GM19324 (cell line): ENCODE results near the gene TEX51.

ENCODE experiments used
- ATAC-seq: cut with Tn5 transposase; IDR thresholded peaks from one replicate; pipeline ENCODE4 v1.9.1; 2021; ENCODE audit warnings: mild to moderate bottlenecking, moderate library complexity; ENCODE audit not compliant: unreplicated experiment, low FRiP score

The TEX51 gene

DNA sequence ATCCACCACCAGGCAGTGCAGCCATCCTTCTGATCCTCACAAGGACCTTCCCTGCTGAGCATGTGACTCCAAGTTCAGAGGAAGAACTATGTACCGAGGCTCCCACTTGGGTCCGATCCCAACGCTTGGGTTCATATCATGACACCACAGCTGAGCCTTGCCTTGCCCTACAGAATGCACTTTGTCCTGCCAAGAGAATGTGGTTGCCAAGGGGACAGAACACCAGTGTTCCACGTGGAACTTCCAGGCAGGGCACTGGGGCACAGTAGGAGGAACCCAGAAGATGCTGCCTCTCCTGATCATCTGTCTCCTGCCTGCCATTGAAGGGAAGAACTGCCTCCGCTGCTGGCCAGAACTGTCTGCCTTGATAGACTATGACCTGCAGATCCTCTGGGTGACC is at the start of gene TEX51:
Gene TEX51, plus strand, starts transcription at position 255 of the 400 bp plus-strand sequence. Its CDS starts 29 bp downstream, at position 284.
- no peak for ATAC-seq

DNA sequence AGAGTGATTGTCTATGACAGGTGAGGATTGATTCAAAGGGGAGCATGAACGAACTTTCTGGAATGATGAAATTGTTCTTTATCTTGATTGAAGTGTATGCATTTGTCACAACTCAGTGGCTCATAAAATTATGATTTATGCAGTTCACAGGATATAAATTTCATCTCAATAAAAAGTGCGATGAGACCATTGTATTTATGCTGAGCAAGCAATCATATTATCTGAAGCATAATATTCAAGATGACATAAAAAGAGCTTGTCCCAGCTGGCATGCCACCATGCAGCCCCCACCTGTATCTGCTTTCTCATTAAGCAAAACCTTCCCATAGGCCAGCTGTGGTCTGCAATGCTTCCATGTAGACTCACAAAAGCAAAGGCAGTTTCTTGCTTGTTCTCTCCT is 49.6 kb upstream of the TEX51 start:
- no peak for ATAC-seq

DNA sequence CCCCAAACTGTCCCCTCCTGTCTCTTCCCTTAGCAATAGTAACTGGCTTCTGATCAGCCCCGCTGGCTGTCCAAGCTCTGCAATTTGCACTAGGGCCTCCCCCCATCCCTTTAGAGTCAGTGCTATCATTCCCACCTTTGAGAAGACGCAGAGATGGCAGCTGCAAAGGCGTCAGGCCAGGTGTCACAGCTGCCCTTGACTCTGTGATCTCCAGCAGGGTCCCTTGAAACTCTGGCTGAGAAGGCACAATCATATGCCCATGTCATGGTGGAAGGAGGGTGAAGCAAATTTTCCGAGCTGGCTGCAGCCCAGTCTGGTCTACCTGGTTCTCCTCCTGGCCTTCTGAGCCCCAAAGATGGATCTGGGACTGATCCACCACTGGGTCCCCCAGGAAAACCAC is 49.2 kb upstream of the TEX51 start:
- no peak for ATAC-seq

GRCh38 chr2:126849991-126850535 is 48.6 kb upstream of the TEX51 start:
- no peak for ATAC-seq

- ATAC-seq, result no peak
Measured at GRCh38 chr2:126850940-126851339, 47.8 kb upstream of the TEX51 start.

DNA sequence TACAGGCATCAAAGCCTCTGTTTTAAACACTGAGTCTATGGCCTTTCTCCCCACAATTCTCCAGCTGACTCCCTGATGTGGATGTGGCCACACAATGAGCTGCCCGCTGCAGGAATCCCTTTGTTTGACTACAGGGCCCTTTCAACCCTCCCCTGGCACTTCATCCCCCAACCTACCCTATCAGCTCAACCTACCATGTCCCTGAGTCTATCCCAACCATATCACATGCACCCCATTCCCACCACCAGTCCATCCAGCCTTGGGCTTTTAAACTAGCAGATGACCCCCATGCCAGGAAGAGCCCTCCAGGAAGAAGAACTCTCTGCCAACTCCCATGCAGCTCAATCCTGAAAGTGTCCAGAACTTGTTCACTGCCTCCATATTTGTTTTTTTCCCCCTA is 46.9 kb upstream of the TEX51 start:
- ATAC-seq, result no peak

- no peak for ATAC-seq
Measured at GRCh38 chr2:126852361-126852760, 46.3 kb upstream of the TEX51 start.

GRCh38 chr2:126855606-126856005 is 43.1 kb upstream of the TEX51 start:
- ATAC-seq, result no peak

DNA sequence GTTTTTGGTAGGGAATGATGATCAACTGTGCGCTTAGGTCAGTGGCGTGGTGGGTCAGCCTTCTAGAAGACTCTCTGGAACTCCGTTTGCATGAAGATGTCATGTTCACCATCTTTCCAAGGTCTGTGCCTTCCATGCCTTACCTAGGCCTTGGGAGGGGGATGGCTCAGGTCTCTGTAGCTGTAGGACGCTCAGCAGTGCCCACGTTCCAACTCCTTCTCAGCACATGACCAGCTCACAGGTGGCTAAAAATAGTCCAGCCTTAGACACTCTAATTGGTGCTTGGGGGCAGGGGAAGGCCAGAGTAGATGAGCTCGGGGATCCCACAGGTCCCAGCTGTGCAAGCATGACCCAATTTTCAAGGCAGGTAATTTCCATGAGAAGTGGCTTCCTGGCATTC is 42.3 kb upstream of the TEX51 start:
- no peak for ATAC-seq

DNA sequence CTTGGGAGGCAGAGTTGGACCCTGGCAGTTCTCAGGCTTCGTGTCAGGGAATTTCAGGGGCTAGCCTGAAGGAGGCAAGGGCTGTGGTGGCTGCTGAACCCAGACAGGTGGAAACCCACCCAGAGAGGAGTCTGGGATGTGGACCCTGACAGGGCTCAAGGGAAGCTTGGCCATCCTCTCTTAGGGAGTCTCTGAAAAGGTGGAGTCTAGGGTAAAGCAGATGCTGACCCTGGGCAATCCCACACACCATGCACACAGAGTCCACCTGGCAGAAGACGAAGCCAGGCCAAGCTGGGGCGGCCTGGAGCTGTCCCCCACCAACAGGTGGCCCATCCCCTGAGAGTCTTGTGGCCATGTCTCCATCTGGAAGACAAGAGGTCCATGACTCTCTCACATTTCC is 41.2 kb upstream of the TEX51 start:
- no peak for ATAC-seq

- no peak for ATAC-seq
Measured at GRCh38 chr2:126858013-126858412, 40.7 kb upstream of the TEX51 start.

- ATAC-seq, result no peak
Measured at GRCh38 chr2:126858436-126858835, 40.3 kb upstream of the TEX51 start.

DNA sequence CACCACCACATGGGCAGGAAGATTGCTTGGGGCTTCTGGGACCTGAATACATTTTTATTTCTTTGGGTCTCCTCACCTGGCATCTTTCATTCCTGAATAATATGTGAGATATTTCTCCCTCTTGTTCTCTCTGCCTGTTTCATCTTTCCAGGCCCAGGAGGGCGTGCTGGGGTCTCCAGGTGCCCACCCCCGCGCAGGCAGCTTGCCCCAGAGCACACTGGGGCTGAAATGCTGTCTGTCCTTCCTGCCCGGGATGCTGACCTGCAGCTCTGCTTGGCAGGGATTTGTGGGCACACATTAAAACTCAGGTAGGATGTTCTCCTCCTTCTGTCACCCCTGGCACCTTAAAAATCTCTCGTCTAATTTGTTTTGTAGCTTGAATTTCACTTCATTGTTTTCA is 39.7 kb upstream of the TEX51 start:
- ATAC-seq, result no peak

DNA sequence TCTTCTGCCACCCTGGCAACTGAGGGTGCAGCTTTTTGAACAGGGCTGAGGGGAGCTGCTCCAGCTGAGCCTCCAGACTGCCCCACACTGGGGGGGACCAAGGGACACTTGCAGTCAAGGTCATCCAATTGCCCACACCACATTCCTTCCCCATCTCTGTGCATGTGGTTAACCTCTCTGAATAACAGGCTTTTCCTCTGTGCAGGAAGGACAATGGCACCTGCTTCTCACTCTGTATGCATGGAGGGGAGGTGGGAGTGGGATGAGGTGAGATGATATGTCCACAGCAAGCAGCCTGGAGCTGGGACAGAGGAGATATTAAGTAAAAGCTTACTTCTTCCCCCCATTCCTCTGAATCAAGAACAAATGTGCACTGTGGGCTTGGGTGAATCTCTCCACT is 39.1 kb upstream of the TEX51 start:
- no peak for ATAC-seq

GRCh38 chr2:126860385-126860784 is 38.3 kb upstream of the TEX51 start:
- ATAC-seq, result no peak

DNA sequence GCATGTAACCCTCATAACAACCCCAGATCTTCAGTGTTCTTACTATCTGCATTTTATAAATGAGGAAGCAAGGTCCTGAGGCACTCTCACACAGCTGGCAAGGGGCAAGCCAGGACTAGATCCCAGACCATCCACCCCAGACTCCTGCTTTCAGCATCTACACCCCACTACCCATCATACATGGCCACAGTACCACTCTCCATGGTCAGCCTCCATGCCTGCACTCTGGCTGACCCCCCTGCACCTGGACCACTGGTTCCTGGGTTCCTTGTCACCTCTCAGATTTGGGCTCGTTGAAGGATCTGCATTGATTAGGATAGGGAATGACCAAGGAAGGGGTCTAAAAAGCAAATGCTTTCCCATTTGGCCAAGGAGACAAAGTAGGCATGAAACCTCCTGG is 36.0 kb upstream of the TEX51 start:
- ATAC-seq, result no peak

DNA sequence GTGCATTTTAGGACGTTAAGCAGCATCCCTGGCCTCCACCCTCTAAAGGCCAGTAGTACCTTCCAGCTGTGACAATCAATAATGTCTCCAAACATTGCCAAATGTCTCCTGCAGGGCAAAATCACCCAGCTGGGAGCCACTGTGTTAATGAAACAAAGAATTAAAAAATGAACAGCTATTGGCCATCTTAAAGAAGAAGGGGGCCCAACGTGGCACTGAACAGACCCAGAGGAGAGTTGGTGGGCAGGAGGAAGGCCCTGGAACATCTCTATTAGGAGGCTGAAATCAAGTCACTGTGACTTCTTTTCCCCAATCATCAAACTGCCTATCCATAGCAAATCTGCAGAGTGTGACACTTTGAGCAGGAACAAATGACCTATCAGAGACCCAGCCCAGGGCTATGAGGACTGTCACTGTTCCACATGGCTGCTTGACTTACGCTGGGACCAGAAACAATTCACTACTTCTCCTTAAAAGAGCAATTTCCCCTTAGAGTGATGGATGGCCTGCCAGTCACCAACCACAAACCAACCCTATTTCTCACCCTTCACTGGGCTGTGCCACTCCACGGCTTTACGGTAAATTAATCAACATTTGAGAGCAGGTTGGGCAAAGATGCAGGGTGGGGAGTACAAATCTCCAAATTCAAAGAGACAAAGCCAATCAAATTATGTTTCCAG is 35.2 kb upstream of the TEX51 start:
- ATAC-seq, result no peak

DNA sequence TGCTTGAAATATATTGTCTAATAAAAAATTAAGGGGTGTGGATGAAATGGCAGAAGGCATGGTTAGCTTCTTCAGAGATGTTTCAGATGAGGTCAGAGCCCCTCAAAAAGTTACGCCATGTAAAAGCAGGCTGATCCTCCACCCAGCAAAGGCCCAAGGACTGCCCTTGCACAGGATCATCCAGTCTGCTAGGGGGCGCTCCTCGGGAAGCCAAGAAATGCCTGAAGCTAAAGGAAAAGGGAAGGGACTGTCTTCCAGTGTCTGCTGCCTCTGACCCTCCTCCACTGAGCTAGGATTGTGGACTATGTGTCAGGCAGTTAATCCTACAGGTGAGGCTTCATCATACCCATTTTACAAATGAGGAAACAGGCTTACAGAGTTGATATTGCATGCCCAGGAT is 33.8 kb upstream of the TEX51 start:
- no peak for ATAC-seq

- no peak for ATAC-seq
Measured at GRCh38 chr2:126866451-126866850, 32.2 kb upstream of the TEX51 start.

DNA sequence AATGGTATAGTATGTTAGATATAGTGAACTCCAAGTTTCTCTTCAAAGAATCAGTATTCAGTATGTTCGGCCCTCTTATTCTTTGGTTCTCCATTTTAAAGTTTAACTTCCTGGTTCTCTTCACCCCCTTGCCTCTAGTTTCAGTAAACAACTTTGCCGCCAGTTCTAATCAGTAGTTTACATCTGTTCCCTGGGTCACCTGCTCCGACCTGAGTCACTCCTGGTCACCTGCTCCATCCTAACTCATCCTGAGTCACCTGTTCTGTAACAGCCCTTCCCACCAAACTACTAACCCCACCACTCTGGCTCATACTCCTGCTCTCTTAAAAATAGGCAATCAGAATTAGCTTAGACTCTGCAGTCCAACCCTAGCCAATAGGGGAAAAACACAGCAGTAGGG is 23.7 kb upstream of the TEX51 start:
- no peak for ATAC-seq

DNA sequence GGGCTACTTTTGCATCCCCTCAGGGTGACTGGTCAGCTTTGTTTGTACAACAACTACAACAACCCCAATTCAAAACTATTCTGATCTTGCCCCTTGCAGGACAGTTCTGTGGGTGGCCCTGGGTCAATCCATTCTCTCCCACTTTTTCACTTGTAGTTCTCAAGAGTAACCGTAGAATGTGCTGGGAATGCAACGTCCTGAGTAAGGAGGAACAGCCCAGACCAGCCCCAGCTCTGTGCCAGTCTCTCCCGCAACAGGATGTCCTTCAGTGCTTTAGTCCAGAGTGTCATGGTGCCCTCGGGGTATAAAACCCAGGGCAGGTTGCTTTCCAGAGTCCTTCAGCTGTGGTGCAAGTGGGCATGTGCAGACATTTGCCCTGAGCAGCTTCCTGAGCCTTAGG is 22.1 kb upstream of the TEX51 start:
- ATAC-seq, result no peak

DNA sequence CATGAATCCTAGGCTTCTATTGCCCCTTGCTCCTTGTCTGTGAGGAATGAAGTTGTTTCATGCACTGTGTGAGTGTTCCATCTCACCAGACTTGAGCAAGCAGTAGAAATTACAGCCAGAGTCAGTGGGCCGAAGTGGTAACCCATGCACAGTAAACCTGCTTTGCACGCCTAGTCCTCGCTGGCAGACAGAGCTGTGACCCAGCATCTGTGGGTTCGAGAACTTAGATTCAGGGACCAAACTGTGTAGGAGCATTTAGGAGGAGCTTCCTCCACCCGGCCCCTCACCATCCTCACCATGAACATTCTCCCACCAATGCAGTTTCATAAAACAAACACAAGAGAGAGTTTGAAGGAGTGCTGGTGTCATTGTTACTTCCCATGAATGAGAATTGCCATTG is 21.6 kb upstream of the TEX51 start:
- no peak for ATAC-seq
